ENCODE data around the gene LEMD2.

GRCh38 chr6:33746036-33746600 is 42.8 kb downstream of the LEMD2 start:
- no peak for TF ChIP-seq CTCF (IDR thresholded peaks at IDR 0.05)
- no peak for TF ChIP-seq POLR2AphosphoS5 (IDR thresholded peaks at IDR 0.05)
